RWPE1 (cell line): ENCODE measurements around the gene PMPCA.
A peak's percentile ranks its signal among the peaks of the same experiment; 100 is the strongest.

Experiments used
- CTCF ChIA-PET: fragments of 350-600 bp; sonication (Branson Sonifier 250); formaldehyde crosslinking; extraction: SDS; loops from one replicate; lab custom pipeline; 2021; lab: Yijun Ruan, JAX
- POLR2A ChIA-PET: fragments of 400-600 bp; formaldehyde crosslinking; extraction: SDS; loops from one replicate; lab custom pipeline; 2020; ENCODE audit warnings: antibody characterized with exemption; ENCODE audit not compliant: low non-redundant PET; lab: Yijun Ruan, JAX
- DNase-seq: peaks from one replicate; pipeline ENCODE4 v3.0.0; 2012; ENCODE audit warnings: low spot score
- H3K27ac ChIP-seq: fragments of 450-650 bp; 2 replicates; pipeline ENCODE4 v1.5.1; 2017
- CTCF ChIP-seq: fragments of 450-650 bp; conservative IDR thresholded peaks from 2 replicates; pipeline ENCODE4 v1.5.1; 2017; ENCODE audit warnings: low read depth, mild to moderate bottlenecking

PMPCA gene

GRCh38 chr9:136368190-136368589 is 42.3 kb upstream of the PMPCA start:
- TF ChIP-seq CTCF: no peak
- H3K27ac ChIP-seq: no peak overlapping the region
- ChIA-PET CTCF (interaction anchor here (0.7 kb wide), 1 partner anchor 1932 kb away, joined by 3 read pairs; no protein-coding TSS in a partner anchor), POLR2A (no interaction called here)
- DNase-seq: no peak

DNA sequence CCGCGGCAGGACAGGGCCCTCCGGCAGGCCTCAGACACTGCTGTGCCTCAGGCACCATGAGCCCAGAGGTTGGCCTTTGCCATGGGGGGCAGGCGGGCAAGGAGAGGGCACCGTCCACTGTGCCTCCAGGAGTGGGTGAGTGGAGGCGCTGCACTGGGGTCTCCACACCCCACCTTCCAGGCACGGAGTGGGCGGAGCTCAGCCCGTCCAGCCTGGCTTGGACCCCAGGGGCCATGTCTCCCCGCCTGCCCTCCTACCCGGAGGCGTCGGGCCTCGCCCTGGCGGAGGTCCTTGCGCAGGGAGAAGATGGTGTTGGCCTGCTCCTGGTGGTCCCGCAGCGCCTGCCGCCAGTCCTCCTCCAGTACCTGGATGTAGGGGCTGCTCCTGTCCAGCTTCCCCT is 40.4 kb upstream of the PMPCA start:
- no peak overlapping the region for H3K27ac ChIP-seq
- DNase-seq: no peak
- POLR2A ChIA-PET: no interaction called here
- CTCF ChIA-PET: no interaction called here
- no peak for TF ChIP-seq CTCF

DNA sequence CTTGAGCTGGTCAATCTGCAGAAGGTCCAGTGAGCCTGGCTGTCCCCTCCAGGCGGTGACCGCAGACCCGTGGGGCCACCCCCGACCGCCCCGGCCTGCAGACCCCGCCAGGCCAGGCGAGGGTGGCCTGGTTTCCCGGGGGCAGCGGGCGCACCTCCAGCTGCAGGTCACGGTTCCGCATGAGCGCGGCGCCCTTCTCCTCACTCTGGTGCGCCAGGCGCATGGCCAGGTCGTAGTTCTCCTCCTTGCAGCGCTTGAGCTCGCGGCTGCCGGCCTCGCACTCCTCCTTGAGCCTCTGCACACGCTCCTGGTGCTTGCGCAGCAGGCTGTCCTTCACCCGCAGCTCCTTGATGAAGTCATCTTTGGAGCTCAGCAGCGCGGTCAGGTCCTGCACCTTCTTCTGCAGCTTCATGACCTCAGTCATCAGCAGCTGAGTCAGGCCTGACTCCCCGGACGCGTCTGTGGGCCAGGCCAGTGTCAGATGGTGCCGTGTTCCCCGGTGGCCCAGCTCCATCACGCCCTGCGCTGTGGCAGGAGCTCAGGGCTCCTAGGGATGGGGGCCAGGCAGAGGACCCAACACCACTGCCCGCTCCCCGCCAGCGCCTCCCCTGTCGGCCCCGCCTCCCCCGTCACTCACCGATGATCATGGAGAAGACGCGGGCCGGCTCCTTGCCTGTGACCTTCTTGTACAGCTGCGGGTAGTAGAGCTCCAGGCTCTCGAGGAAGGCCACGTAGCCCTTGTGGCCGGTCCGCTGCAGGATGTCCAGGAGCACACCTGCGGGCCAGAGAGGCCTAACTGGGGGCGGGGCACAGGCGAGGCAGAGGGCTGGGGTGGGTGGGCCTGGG is 39.5 kb upstream of the PMPCA start:
- ChIA-PET POLR2A (no interaction called here), CTCF (no interaction called here)
- no peak for DNase-seq
- no peak overlapping the region for H3K27ac ChIP-seq
- no peak for TF ChIP-seq CTCF

DNA sequence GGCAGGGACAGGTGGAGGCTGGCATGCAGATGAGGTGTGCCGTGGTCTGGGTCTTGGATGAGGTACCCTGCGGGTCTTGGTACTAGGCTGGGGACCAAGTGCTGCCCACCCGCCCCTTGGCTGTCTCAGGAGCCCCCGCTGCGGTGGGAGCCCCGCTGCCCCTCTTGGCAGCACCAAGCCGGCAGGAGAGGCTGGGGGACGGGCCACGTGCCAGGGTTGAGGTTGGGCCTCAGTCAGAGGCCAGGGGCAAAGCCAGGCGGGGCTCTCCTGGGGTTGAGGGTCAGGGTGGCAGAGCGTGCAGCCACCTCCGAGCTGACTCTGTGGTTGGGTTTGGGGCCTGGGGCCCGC is 39.0 kb upstream of the PMPCA start:
- no peak for DNase-seq
- H3K27ac ChIP-seq: no peak overlapping the region
- TF ChIP-seq CTCF: no peak
- ChIA-PET POLR2A (no interaction called here), CTCF (interaction anchor here (1.3 to 2.0 kb wide), 2 partner anchors 8 to 10 kb away, joined by 3 to 13 read pairs; partner anchors contain the start of gene DNLZ)

GRCh38 chr9:136372006-136372405 is 38.5 kb upstream of the PMPCA start:
- CTCF ChIA-PET: interaction anchor here (1.3 to 2.0 kb wide), 2 partner anchors 8 to 9 kb away, joined by 3 to 13 read pairs; partner anchors contain the start of gene DNLZ
- no peak for TF ChIP-seq CTCF
- H3K27ac ChIP-seq: peak overlapping the region; percentile 35; the same call in 1 of the 2 replicates

GRCh38 chr9:136372561-136373299 is 37.7 kb upstream of the PMPCA start:
- peak overlapping the region; percentile 35 for H3K27ac ChIP-seq
- TF ChIP-seq CTCF: no peak
- ChIA-PET CTCF (interaction anchor here (0.6 to 2.0 kb wide), 4 partner anchors 8 to 289 kb away, joined by 3 to 13 read pairs (median 4); partner anchors contain the start of gene DNLZ), POLR2A (interaction anchor here (1.2 kb wide), 1 partner anchor 9 kb away, joined by 5 read pairs; the partner anchor contains the start of gene DNLZ)
- peak; percentile 31 for DNase-seq

More at GRCh38 chr9:136372006-136372405, 38.5 kb upstream of the PMPCA start:
- POLR2A ChIA-PET: interaction anchor here (1.2 kb wide), 1 partner anchor 8 kb away, joined by 5 read pairs; the partner anchor contains the start of gene DNLZ
- DNase-seq: no peak
